ENCODE measurements around the gene MAP2K6.

DNA sequence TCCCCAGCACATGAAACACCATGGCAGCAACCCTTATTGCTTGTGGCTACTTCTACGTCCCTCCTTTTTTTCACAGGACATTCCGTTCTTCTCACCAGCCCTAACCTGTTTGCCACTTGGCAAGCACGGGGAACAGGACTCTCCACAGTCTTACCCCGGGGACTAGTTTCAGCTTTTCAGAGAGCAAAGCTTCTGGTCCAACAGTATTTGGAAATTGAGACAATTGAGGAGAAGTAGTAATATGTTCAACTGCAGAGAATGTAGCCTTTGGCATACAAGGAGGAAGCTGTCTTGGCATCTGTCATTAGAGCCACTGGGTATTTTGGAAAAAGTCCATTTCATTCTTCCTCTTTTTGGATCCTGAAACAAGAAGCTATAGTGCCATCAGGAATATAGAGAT, 65.7 kb downstream of the MAP2K6 start:
- TF ChIP-seq, protein P1, sequence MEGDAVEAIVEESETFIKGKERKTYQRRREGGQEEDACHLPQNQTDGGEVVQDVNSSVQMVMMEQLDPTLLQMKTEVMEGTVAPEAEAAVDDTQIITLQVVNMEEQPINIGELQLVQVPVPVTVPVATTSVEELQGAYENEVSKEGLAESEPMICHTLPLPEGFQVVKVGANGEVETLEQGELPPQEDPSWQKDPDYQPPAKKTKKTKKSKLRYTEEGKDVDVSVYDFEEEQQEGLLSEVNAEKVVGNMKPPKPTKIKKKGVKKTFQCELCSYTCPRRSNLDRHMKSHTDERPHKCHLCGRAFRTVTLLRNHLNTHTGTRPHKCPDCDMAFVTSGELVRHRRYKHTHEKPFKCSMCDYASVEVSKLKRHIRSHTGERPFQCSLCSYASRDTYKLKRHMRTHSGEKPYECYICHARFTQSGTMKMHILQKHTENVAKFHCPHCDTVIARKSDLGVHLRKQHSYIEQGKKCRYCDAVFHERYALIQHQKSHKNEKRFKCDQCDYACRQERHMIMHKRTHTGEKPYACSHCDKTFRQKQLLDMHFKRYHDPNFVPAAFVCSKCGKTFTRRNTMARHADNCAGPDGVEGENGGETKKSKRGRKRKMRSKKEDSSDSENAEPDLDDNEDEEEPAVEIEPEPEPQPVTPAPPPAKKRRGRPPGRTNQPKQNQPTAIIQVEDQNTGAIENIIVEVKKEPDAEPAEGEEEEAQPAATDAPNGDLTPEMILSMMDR (IDR thresholded peaks at IDR 0.05): no peak
- no peak for TF ChIP-seq POLR2A (IDR thresholded peaks at IDR 0.05)
